Fibroblast of lung (primary cell): ENCODE results near the gene NUDT6. TPM values are rescaled to one million over a fixed set of nuclear protein-coding genes. Genes with fewer than 3 reads are reported as not detected.

ENCODE experiments used
- DNase-seq, 2 donors: peaks; one replicate each; pipeline versions ENCODE4 v3.0.0 to v3.0.0-alpha.2; 2010; ENCODE audit warnings: low read depth in 2 of 2
- H2AFZ ChIP-seq: 2 replicates; pipeline ENCODE4 v1.5.1; 2012; ENCODE audit warnings: low read length, control low read depth, inconsistent platforms
- H3K27ac ChIP-seq: 2 replicates; pipeline ENCODE4 v1.5.1; 2011; ENCODE audit warnings: low read length, control low read depth; ENCODE audit not compliant: insufficient read depth
- H3K27me3 ChIP-seq: 2 replicates; pipeline ENCODE4 v1.5.1; 2011; ENCODE audit warnings: mild to moderate bottlenecking, low read length; ENCODE audit not compliant: control insufficient read depth, insufficient read depth
- H3K36me3 ChIP-seq: 2 replicates; pipeline ENCODE4 v1.5.1; 2011; ENCODE audit warnings: low read length; ENCODE audit not compliant: control insufficient read depth, insufficient read depth
- H3K4me1 ChIP-seq: 2 replicates; pipeline ENCODE4 v1.5.1; 2011; ENCODE audit warnings: low read length; ENCODE audit not compliant: control insufficient read depth, insufficient read depth; ENCODE audit errors: extremely low read depth
- H3K4me2 ChIP-seq: 2 replicates; pipeline ENCODE4 v1.5.1; 2011; ENCODE audit warnings: low read length, control low read depth; ENCODE audit not compliant: insufficient read depth; ENCODE audit errors: extremely low read depth
- H3K4me3 ChIP-seq, 4 experiments: fragments of 200-600 bp in 1 of 4; sonication (generic) in 1 of 4; replicated peaks in 1 of 4; 2 replicates each; pipeline ENCODE4 v1.5.1; 2011 to 2016; ENCODE audit warnings: low read length in 4 of 4, low read depth in 3 of 4, mild to moderate bottlenecking in 3 of 4, control low read depth in 2 of 4, inconsistent platforms in 1 of 4, mixed read lengths in 1 of 4; ENCODE audit not compliant: insufficient read depth in 1 of 4; ENCODE audit errors: control extremely low read depth in 1 of 4
- H3K79me2 ChIP-seq: 2 replicates; pipeline ENCODE4 v1.5.1; 2012; ENCODE audit warnings: mild to moderate bottlenecking, low read length, inconsistent platforms; ENCODE audit not compliant: control insufficient read depth, insufficient read depth
- H3K9ac ChIP-seq: 2 replicates; pipeline ENCODE4 v1.5.1; 2011; ENCODE audit warnings: mild to moderate bottlenecking, low read length, control low read depth; ENCODE audit not compliant: insufficient read depth
- H3K9me3 ChIP-seq: 2 replicates; pipeline ENCODE4 v1.5.1; 2012; ENCODE audit warnings: low read depth, low read length; ENCODE audit not compliant: control insufficient read depth, insufficient read depth
- H4K20me1 ChIP-seq: 2 replicates; pipeline ENCODE4 v1.5.1; 2011; ENCODE audit warnings: low read length; ENCODE audit not compliant: control insufficient read depth, insufficient read depth; ENCODE audit errors: extremely low read depth
- EZH2 ChIP-seq: IDR thresholded peaks from 2 replicates; pipeline ENCODE4 v1.5.1; 2012; ENCODE audit warnings: low read length, control low read depth, mild to moderate bottlenecking; ENCODE audit errors: missing control alignments
- polyA plus RNA-seq, 2 donors: library from polyadenylated mRNA; depleted of rRNA in 1 of 2; stranded (reverse) in 1 of 2; unstranded in 1 of 2; fragments of >200 nt; gene quantifications; 2 replicates each; pipeline ENCODE4 v1.2.1, GENCODE V29; 2011 to 2012; ENCODE audit warnings: missing spikeins in 1 of 2
- total RNA-seq: library from RNA; depleted of rRNA; stranded (reverse); fragments of >200 nt; gene quantifications from 2 replicates; pipeline ENCODE4 v1.2.1, GENCODE V29; 2014
- TF ChIP-seq, protein P1 (sequence below), 2 donors: IDR thresholded peaks in 1 of 2; conservative IDR thresholded peaks in 1 of 2; 1 replicate in 1 of 2; 2 replicates in 1 of 2; pipeline ENCODE4 v1.5.1; 2011 to 2012; ENCODE audit warnings: low read length in 2 of 2, control low read depth in 1 of 2, inconsistent platforms in 1 of 2, low read depth in 1 of 2, mild to moderate bottlenecking in 1 of 2

The NUDT6 gene
- total and polyA plus RNA-seq, 2 donors (not counting 1 experiment from before 2014, with no cell fraction given), result 5.0 to 8.6 TPM

- H3K27me3 ChIP-seq, result no peaks in the 10 kb centered on the region
- no peak for DNase-seq
- TF ChIP-seq, protein P1, sequence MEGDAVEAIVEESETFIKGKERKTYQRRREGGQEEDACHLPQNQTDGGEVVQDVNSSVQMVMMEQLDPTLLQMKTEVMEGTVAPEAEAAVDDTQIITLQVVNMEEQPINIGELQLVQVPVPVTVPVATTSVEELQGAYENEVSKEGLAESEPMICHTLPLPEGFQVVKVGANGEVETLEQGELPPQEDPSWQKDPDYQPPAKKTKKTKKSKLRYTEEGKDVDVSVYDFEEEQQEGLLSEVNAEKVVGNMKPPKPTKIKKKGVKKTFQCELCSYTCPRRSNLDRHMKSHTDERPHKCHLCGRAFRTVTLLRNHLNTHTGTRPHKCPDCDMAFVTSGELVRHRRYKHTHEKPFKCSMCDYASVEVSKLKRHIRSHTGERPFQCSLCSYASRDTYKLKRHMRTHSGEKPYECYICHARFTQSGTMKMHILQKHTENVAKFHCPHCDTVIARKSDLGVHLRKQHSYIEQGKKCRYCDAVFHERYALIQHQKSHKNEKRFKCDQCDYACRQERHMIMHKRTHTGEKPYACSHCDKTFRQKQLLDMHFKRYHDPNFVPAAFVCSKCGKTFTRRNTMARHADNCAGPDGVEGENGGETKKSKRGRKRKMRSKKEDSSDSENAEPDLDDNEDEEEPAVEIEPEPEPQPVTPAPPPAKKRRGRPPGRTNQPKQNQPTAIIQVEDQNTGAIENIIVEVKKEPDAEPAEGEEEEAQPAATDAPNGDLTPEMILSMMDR (conservative IDR thresholded peaks at IDR 0.05 in 1 of 2, IDR thresholded peaks at IDR 0.05 in 1 of 2; ENCODE audit: low read depth in 1 of 2, low read length in 2 of 2), result no peak
- no peak for TF ChIP-seq EZH2
- no peak overlapping the region for H3K27ac ChIP-seq
- H2AFZ ChIP-seq, result no peak overlapping the region
- no peaks in the 10 kb centered on the region for H4K20me1 ChIP-seq
- peaks cover 41% of the 10 kb centered on the region for H3K79me2 ChIP-seq
- no peak overlapping the region for H3K9ac ChIP-seq
- no peaks in the 10 kb centered on the region for H3K4me1 ChIP-seq
- peak overlapping the region; percentile 93 for H3K4me2 ChIP-seq
- peak overlapping the region; percentile 78 to 86 (median 84) for H3K4me3 ChIP-seq
- H3K9me3 ChIP-seq, result no peaks in the 10 kb centered on the region
- H3K36me3 ChIP-seq, result no peaks in the 10 kb centered on the region
These were observed 1.1 kb downstream of the NUDT6 start for GRCh38 chr4:122921300-122921699.

DNA sequence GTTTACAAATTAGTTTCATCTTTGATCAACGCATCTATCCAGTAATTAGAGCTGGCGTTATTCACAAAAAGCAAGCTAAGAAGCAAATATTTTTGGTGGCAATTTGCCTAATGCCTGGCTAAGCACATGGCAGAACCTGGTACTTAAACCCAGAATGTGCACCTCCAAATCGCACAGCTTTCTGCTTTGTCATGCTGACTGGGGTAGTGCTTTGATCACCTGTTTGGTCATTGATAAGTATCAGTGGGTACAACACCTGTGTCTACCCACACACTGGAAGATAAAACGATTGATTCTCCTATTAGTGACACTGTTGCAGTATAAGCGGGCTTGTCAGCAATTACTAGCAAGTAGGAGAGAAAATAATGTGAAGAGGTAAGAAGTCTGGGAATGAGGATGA, 1.9 kb downstream of the NUDT6 start:
- no peak overlapping the region for H3K4me3 ChIP-seq
- no peak overlapping the region for H3K4me2 ChIP-seq
- H4K20me1 ChIP-seq, result no peaks in the 10 kb centered on the region
- TF ChIP-seq, protein P1 (conservative IDR thresholded peaks at IDR 0.05 in 1 of 2, IDR thresholded peaks at IDR 0.05 in 1 of 2; ENCODE audit: low read depth in 1 of 2, low read length in 2 of 2), result no peak
- no peak for TF ChIP-seq EZH2
- H3K4me1 ChIP-seq, result no peaks in the 10 kb centered on the region
- no peaks in the 10 kb centered on the region for H3K36me3 ChIP-seq
- peaks cover 34% of the 10 kb centered on the region for H3K79me2 ChIP-seq
- H3K9ac ChIP-seq, result no peak overlapping the region
- no peaks in the 10 kb centered on the region for H3K9me3 ChIP-seq
- H2AFZ ChIP-seq, result no peak overlapping the region
- no peaks in the 10 kb centered on the region for H3K27me3 ChIP-seq
- H3K27ac ChIP-seq, result no peak overlapping the region
- DNase-seq, result no peak

GRCh38 chr4:122917731-122918130, 4.7 kb downstream of the NUDT6 start:
- Histone ChIP-seq H3K9me3 (no peaks in the 10 kb centered on the region), H3K4me1 (peaks cover 5% of the 10 kb centered on the region), H3K9ac (no peak overlapping the region), H3K4me3 (no peak overlapping the region), H3K79me2 (peaks cover 13% of the 10 kb centered on the region), H3K36me3 (no peaks in the 10 kb centered on the region), H3K27ac (no peak overlapping the region), H4K20me1 (no peaks in the 10 kb centered on the region), H3K4me2 (no peak overlapping the region), H3K27me3 (no peaks in the 10 kb centered on the region), H2AFZ (no peak overlapping the region)
- DNase-seq, result peak; percentile 34 to 70
- TF ChIP-seq, protein P1 (conservative IDR thresholded peaks at IDR 0.05 in 1 of 2, IDR thresholded peaks at IDR 0.05 in 1 of 2; ENCODE audit: low read depth in 1 of 2, low read length in 2 of 2), result no peak
- TF ChIP-seq EZH2, result no peak
